DMS 273 treated with DMSO at 0.1 percent for 48 hours (cell line): ENCODE results near the gene SMARCA2.

Source experiments
- DNase-seq: peaks from one replicate; lab custom pipeline; 2025; lab: John Stamatoyannopoulos, UW

SMARCA2 gene

GRCh38 chr9:2015581-2016407 is 647 bp downstream of the SMARCA2 start:
- DNase-seq = peak; percentile 18

DNA sequence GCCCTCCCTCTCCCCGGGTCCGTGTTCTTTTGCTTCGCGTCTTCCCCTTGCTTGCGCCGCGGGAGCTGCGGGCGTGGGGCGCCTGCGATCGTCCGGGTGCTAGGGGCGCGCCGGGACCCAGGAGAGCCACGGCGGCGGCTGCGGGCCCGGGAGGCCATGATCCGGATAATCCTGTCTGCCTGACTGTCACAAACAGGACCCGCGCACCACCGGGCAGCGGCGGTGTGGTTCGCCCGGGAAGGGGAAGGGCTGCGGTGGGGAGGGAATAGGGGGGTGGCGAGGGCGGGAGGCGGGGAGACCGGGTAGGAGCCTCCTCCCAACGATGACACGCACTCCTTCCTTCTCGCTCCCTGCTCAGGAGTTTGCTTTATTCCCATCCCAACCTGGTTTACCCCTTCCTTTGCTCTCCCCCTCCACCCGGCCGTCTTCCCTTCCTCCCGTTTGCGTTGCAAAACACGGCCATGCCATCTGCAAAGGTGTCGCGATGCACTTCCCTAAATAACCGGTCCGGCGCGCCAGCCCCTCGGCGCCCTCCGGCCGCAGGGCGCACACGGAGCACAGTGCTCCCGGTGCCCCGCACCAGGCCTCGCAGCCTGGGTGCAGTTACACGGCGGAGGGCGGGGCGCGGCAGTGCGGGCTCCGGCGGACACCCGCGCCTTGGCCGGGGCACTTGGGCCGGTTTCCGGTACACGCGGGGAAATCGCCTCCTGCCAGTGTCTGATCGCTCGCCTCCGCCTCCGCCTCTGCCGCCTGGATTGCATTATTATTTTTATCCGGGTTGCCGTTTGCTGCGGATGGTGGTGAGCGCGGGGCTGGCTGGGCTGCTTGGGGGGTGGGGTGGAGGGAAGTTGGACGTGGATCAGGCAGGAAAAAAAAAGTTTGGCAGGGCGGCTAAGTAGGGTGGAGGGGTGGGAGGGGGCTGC is 1.5 kb downstream of the SMARCA2 start:
- DNase-seq = peak; percentile 24

- DNase-seq = no peak
These were observed 2.4 kb downstream of the SMARCA2 start for GRCh38 chr9:2017331-2018161.

DNA sequence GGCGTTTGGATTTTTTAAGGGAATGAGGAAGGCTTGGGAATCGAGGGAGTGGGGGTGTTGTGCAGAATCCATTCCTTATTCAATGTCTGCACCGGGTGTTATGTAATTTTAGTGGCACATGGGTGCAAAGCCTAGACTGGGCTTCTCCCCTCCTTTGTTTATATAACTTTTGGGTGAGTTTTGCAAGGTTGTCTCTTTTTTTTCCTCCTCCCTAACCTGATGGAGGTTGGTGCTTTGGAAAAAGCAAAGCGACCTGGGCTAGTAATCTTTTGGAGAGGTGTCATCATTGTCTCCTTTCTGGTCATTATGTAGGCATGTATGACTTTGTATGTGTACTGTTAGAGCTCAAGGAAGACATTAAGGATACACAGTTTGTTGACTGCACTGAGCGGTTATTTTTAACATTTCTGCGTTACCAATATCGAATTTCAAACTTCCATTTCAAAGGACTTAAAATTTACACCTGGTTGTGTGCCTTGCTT is 3.1 kb downstream of the SMARCA2 start:
- no peak for DNase-seq

DNA sequence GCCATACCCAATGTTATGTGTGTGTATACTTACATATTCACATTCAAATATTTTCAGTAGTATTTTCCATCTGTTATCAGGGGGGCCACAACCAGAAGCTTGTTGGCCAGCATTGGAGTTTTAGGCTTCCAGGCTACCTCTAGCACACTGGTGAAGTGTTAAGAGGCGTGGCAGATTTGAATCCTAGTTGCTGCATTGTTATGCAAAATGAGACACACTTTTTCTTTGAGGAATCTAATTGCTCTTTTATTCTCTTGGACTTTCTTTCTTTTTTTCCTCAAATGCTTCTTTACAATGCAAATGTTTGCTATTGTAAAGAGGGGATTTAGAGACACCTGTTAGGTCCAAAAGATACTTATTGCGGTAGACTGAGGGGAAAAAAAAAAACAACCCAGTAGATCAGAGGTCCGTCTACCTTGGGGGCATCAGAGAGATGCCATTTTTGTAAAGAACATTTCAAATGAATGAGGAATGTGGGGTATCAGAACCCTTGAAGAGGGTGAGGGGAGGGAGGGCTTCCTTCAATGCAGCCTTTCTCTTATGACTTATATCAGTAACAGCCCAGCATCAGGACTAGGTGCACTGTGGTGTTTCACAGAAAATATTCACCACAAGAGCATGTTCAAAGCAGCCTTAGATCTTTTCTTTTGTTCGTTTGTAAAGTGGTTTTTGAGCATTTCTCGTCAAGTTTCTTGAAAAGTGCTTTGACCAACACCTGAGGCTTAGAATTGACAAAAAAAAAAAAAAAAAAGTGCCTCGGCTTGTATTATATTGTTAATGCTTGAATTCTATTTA is 3.8 kb downstream of the SMARCA2 start:
- no peak for DNase-seq

DNA sequence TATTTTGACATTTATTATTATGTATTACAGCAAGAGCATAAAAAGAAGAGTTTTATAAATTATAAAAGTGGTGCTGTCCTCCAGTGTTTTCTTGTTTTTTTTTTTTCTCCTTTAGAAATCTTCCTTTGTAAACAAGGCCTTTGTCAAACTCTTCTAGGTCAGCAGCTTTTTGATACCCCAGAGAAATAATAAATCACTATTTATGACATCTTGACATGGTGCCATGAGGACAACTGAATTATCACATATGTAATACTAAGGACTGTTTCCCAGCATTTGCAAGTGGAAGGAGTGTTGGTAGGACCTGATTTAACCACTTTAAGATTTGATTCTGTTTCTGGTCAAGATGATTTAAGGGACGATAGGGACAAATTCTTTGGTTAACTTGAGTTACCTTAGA is 4.6 kb downstream of the SMARCA2 start:
- no peak for DNase-seq

DNA sequence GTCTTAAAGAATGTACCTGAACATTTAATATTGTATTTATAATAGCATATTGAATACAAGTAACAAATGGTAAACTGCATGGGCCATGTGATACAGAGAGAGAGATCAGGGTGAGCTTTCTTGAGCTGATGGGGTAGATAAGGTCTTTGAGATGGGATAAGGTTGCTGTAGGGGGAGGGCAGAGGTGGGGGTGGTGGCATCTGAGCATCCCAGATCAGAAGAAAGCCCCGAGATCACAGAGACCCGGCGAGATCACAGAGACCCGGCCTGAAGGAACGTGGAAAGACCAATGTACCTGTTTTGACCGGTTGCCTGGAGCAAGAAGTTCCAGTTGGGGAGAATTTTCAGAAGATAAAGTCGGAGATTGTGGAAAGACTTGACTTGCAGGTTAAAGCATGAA is 6.6 kb downstream of the SMARCA2 start:
- DNase-seq = no peak

GRCh38 chr9:2022560-2022959 is 7.4 kb downstream of the SMARCA2 start:
- DNase-seq = no peak

- no peak for DNase-seq
These were observed 7.9 kb downstream of the SMARCA2 start for GRCh38 chr9:2023042-2023441.

DNA sequence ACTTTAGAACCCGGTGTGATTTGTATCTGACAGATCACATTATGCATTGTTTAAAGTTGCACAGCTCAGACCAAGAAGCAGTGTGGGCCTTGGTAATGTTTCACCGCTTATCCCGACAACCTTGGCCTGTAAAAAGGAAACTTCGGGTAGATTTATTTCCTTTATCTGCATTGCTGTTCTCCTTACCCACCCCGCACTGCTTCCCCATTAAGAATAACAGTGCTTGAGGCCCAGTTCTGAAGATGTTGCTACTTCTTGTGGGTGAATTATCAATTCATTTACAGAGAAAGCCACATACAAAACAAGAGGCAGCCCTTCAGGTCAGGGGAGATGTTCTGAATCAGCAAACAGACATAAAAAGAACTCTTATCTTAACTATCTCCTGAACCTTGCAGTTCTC is 8.4 kb downstream of the SMARCA2 start:
- no peak for DNase-seq

DNA sequence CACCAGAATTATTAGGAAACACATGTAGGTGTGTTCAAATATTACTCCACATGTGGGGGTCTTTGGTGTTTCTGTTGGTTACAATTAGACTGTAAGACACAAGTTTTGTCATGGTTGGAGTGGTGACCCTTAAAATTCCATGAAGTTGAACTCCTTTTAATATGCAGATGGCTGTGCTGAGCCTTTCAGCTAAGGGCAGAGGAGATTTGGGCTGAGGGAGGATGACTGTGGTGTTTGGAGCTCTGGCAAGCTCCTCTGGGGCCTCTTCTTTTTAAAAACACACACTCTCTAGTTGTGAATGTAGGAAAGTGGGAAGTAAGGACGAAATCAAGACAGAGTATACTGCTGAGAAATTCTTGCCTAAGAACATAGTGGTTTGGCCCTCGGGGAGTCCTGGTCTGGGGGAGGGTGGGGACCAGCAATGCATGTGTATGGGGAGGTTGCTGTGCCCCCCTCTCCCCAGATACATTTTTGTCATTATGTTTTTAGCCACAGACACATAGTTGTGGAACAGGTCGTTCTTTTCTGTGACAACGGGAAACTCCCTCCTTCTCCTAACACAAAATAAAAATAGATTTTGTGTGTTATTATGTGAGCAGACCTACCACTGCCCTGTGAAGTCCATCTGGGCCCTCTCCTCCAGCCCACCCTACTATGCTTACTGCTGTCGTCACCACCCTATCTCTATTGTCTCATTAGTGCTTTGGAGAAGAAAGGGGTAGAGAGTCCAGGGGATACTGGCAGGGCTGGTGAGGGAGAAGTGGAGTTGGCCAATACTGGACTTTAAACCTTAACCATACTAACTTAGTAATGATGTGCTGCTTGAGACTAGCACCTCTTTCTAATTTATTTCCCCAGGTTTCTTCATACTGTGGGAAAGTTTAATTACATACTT is 10.0 kb downstream of the SMARCA2 start:
- DNase-seq = no peak

GRCh38 chr9:2026220-2026997 is 11.3 kb downstream of the SMARCA2 start:
- no peak for DNase-seq

GRCh38 chr9:2027543-2028160 is 12.5 kb downstream of the SMARCA2 start:
- DNase-seq = no peak

DNA sequence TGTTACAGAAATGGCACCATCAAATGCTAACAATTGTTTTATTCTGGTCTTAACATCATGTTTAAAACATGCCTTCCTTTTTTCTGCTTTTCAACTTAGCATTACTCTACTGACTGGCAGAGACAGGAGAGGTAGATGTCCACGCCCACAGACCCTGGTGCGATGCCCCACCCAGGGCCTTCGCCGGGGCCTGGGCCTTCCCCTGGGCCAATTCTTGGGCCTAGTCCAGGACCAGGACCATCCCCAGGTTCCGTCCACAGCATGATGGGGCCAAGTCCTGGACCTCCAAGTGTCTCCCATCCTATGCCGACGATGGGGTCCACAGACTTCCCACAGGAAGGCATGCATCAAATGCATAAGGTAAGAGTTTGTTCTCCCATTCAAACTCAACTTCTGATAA is 13.7 kb downstream of the SMARCA2 start:
- no peak for DNase-seq

DNA sequence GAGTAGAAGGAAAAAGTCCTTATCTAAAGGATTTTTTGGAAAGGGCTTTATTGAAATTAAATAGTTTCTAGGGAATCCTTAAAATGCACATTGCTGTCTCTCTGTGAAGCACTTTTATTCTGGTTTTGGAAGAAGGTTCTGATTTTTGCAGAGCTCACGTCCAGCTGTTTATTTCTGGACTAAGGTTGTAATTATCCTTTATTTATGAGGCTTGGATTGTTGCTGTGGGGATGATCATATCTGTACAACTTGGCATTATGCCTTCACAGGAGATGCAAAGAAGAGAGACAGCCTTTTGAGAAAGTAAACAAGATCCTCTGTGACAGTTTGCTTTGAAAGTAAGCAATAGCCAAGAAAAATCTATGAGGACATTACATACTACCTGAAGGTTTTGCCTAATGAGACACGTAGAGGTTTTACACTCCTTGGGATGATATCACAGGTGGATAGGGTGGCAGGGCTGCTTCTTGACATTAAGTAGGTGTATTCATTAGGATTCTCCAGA is 14.6 kb downstream of the SMARCA2 start:
- DNase-seq = no peak

GRCh38 chr9:2032234-2032633 is 17.1 kb downstream of the SMARCA2 start:
- no peak for DNase-seq

DNA sequence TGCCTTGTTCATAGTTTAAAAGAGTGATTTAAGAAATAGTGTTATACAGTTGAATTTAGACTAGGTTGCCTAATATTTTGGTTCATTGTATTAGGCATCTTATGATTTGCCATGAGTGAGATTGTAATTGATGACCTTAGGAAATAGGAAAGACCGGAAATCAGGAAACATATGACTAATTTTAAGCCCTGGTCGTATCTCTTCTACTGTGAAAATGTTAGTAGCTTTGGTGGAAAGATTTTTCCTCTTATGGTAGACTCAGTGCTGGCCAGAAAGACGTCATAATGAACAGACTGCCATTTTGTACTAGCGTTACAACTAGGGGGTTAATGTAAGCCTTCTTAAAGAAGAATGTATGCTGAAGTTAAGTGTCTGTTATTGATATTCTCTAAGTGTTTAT is 21.7 kb downstream of the SMARCA2 start:
- no peak for DNase-seq

DNA sequence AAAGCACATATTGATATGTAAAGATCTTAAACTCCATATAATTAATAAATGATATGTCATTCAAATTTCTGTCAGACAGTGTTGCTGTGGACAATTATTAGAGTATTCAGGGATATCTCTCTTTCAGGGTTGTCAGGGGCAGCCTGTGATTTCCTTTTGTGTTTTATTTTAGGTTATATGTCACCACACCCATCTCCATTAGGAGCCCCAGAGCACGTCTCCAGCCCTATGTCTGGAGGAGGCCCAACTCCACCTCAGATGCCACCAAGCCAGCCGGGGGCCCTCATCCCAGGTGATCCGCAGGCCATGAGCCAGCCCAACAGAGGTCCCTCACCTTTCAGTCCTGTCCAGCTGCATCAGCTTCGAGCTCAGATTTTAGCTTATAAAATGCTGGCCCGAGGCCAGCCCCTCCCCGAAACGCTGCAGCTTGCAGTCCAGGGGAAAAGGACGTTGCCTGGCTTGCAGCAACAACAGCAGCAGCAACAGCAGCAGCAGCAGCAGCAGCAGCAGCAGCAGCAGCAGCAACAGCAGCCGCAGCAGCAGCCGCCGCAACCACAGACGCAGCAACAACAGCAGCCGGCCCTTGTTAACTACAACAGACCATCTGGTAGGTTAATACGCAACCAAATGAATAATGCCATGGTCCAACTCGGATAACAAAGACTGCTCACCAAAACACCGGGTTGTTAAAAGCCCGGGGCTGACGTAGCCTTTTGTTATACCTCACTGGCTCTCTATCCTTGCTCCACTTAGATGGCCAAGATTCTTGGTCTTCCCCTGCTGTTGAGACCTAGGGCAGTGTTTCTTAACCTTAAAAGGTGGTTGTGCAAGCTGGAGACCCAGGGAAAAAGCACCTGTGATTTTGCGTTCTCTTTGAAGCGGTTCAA is 24.4 kb downstream of the SMARCA2 start:
- DNase-seq = peak; percentile 29
